Ascending aorta (tissue), 2 donors: ENCODE measurements around the gene ACOX1. TPM values are rescaled to one million over a fixed set of nuclear protein-coding genes. Genes with fewer than 3 reads are reported as not detected.
A peak's percentile ranks its signal among the peaks of the same experiment; 100 is the strongest.

Experiments used
- DNase-seq, 2 donors: peaks; one replicate each; pipeline ENCODE4 v3.0.0-alpha.2; 2019; ENCODE audit warnings: low spot score in 2 of 2
- H3K27ac ChIP-seq, 2 donors: fragments of 200-600 bp; sonication (generic); one replicate each; pipeline ENCODE4 v1.5.1; 2016 to 2017; ENCODE audit warnings: mild to moderate bottlenecking in 1 of 2
- H3K27me3 ChIP-seq: fragments of 200-600 bp; sonication (generic); one replicate; pipeline ENCODE4 v1.5.1; 2017
- H3K36me3 ChIP-seq, 2 donors: fragments of 200-600 bp; sonication (generic); one replicate each; pipeline ENCODE4 v1.5.1; 2016
- H3K4me1 ChIP-seq, 2 donors: fragments of 200-600 bp; sonication (generic); one replicate each; pipeline ENCODE4 v1.5.1; 2016 to 2017; ENCODE audit warnings: mild to moderate bottlenecking in 1 of 2
- H3K4me3 ChIP-seq, 2 donors: fragments of 200-600 bp; sonication (generic); one replicate each; pipeline ENCODE4 v1.5.1; 2016 to 2017; ENCODE audit warnings: mild to moderate bottlenecking in 1 of 2
- H3K9me3 ChIP-seq, 2 donors: fragments of 200-600 bp; sonication (generic); one replicate each; pipeline ENCODE4 v1.5.1; 2016
- CTCF ChIP-seq, 3 experiments: fragments of 200-600 bp in 2 of 3; fragments of 450-650 bp in 1 of 3; sonication (generic) in 2 of 3; IDR thresholded peaks; one replicate each; pipeline ENCODE4 v1.5.1; 2016 to 2019; ENCODE audit warnings: antibody characterized with exemption in 3 of 3, mild to moderate bottlenecking in 1 of 3, moderate library complexity in 1 of 3
- intact Hi-C: fragments of 100-400 bp; cut with DNase I; formaldehyde crosslinking; loops from one replicate; pipeline ENCODE4 v1.15.1; 2023
- total RNA-seq: library from RNA; depleted of rRNA; stranded (reverse); fragments of >200 nt; gene quantifications from one replicate; pipeline ENCODE4 v1.1.0, GENCODE V29; 2016

The ACOX1 gene
- total RNA-seq, 1 donor from 2014 or later: 18.5 TPM

DNA sequence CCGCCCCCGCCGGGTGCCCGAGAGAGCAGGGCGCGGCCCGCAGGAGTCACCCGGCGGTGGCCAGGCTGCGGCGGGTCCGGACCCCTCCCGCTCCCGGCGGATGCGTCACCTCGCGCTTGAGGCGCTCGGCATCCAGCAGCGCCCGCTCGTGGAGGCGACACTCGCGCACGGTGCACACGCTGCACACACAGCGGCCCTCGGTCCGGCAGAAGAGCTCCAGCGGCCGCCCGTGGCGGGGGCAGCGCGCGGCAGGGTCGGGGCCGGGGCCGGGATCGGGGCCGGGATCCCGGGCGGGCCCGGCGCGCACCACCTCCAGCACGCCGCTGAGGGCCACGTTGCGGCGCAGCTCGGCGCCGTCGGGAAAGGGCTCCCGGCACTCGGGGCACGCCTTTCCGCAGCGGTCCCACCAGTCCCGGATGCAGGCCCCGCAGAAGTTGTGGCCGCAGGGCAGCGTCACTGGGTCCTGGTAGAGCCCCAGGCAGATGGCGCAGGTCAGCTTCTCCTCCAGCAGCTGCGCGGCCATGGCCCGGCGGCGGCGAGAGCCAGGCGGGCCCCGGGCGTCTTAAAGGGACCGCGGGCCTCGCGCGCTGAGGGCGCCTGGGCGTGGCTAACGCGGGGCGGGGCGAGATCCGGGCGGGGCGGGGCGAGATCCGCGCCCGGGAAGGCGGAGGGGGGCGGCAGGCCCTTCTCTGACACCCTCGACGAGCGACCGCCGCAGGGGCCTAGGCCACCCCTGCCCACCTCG lies 82.4 kb downstream of the ACOX1 start, which contains the start of gene TRIM65:
TSS of gene TRIM65 (minus strand) at position 537 of the 745 bp plus-strand sequence. CDS start at position 523, 14 bp downstream.
- Histone ChIP-seq H3K9me3 (no peaks in the 10 kb centered on the region), H3K36me3 (peaks cover 41 to 42% of the 10 kb centered on the region in 2 donors), H3K4me1 (peaks cover 0 to 21% of the 10 kb centered on the region in 2 donors), H3K27me3 (no peaks in the 10 kb centered on the region), H3K4me3 (peak within 1 kb of the TSS; percentile 87 to 96), H3K27ac (peak within 1 kb of the TSS; percentile 92 to 96)
- DNase-seq: peak; percentile 41 to 94
- peak; percentile 56 to 64 (median 58) for TF ChIP-seq CTCF (IDR thresholded peaks at IDR 0.05)
- intact Hi-C loops: loop anchor here (1.0 to 2.0 kb wide), 5 partner anchors 18 to 112 kb away; partner anchors contain the start of genes ACOX1, TEN1, TRIM47 and UNK

- no peaks in the 10 kb centered on the region for H3K9me3 ChIP-seq
- no peaks in the 10 kb centered on the region for H3K27me3 ChIP-seq
- intact Hi-C loops: loop anchor here (1.0 to 2.0 kb wide), 5 partner anchors 17 to 111 kb away; partner anchors contain the start of genes ACOX1, TEN1, TRIM47 and UNK
- peaks cover 0 to 21% of the 10 kb centered on the region in 2 donors for H3K4me1 ChIP-seq
- no peak for DNase-seq
- TF ChIP-seq CTCF (IDR thresholded peaks at IDR 0.05): peak in 2 of 3 experiments; percentile 3 to 32
- peaks cover 40 to 42% of the 10 kb centered on the region in 2 donors for H3K36me3 ChIP-seq
- peak overlapping the region; percentile 87 to 96 for H3K4me3 ChIP-seq
- H3K27ac ChIP-seq: peak overlapping the region; percentile 92 to 96
Measured at GRCh38 chr17:75895370-75896155, 83.4 kb downstream of the ACOX1 start.

DNA sequence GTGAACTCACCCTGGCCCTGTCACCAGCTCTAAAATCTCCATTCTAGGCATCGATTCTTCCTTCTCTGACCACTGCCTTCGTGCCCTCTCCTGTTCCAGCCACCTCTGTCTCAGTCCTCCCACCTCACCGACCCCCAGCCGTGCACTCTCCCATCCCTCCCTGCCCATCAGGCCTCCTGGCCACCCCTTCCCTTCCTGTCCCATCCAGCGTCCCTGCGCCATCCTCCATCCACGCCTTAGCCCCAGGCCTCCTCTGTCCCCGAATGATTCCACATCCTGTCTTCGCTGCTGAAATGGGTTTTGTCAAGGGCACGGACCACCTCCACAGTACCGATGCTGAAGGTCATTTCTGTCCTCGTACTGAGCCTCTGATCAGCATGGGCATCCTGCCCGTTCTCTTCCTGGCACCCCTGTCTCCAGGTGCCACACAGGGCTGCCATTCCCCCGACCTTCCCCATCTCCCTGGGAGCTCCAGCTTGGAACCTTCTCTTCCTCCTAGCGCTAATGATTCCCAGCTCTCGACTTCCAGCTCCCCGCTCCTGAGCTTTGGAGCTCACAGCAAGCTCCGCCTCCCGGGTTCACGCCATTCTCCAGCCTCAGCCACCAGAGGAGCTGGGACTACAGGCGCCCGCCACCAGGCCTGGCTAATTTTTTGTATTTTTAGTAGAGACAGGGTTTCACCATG lies 84.8 kb downstream of the ACOX1 start:
- Histone ChIP-seq H3K4me3 (no peak overlapping the region), H3K4me1 (peaks cover 0 to 21% of the 10 kb centered on the region in 2 donors), H3K27me3 (no peaks in the 10 kb centered on the region), H3K36me3 (peaks cover 30 to 42% of the 10 kb centered on the region in 2 donors), H3K27ac (peak overlapping the region; percentile 92 to 96), H3K9me3 (no peaks in the 10 kb centered on the region)
- DNase-seq: no peak
- no peak for TF ChIP-seq CTCF (IDR thresholded peaks at IDR 0.05)
- intact Hi-C loops: no loop called here

DNA sequence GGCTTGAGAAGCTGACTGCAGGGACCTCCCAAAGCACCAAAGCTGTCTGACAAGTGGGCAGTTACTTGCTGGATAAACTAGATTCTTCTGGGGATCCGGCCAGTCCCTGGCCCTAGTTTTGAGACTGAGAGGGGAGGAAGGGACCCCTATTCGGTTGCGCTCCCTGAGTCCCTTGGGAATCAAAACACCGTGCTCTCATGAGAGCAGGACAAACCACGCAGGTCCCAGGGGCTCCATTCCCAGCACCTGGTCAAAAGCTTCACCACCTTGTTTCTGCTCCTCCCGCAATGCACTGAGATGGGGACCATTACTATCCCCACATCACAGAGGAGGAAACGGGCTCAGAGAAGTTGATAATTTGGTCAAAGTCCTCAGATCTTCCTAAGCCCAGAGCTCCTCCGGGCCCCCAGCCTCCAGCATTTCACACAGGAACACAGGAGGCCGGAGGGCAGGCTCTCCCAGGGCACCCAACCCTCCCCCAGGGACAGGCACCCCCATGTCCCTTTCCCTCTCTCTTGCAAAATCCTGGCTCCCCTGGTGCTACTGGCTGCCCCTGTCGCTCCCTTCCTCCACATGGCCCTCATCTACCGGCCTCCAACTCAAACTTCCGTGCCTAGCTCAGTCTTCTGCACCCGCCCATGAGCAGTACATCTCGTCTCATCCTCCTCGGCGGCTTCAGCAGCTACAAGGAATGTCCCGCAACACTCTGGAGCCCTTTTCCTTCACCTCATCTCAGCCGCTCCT lies 85.5 kb downstream of the ACOX1 start:
- no peak for DNase-seq
- intact Hi-C loops: no loop called here
- TF ChIP-seq CTCF (IDR thresholded peaks at IDR 0.05): no peak
- Histone ChIP-seq H3K4me1 (peaks cover 0 to 21% of the 10 kb centered on the region in 2 donors), H3K9me3 (no peaks in the 10 kb centered on the region), H3K27ac (no peak overlapping the region), H3K36me3 (peaks cover 23 to 35% of the 10 kb centered on the region in 2 donors), H3K27me3 (no peaks in the 10 kb centered on the region), H3K4me3 (no peak overlapping the region)
